Glutamatergic neuron (in vitro differentiated cells): Measurements from ENCODE around the gene TIMP2. TPM values are rescaled to one million over a fixed set of nuclear protein-coding genes. Genes with fewer than 3 reads are reported as not detected.

Experiments
- DNase-seq: peaks from one replicate; pipeline ENCODE4 v3.0.0; 2022
- H3K27ac Mint-ChIP-seq: one replicate; pipeline ENCODE4 v1.8.0; 2020; ENCODE audit warnings: mild to moderate bottlenecking, mixed read lengths, inconsistent platforms; ENCODE audit not compliant: unreplicated experiment
- H3K27me3 Mint-ChIP-seq: one replicate; pipeline ENCODE4 v1.8.0; 2020; ENCODE audit warnings: mild to moderate bottlenecking, moderate library complexity, mixed read lengths, inconsistent platforms; ENCODE audit not compliant: unreplicated experiment
- H3K36me3 Mint-ChIP-seq: one replicate; pipeline ENCODE4 v1.8.0; 2020; ENCODE audit warnings: mild to moderate bottlenecking, mixed read lengths, inconsistent platforms; ENCODE audit not compliant: unreplicated experiment
- H3K4me1 Mint-ChIP-seq: one replicate; pipeline ENCODE4 v1.8.0; 2020; ENCODE audit warnings: mild to moderate bottlenecking, low read depth, mixed read lengths, inconsistent platforms; ENCODE audit not compliant: unreplicated experiment
- H3K4me3 Mint-ChIP-seq: one replicate; pipeline ENCODE4 v1.8.0; 2020; ENCODE audit warnings: mild to moderate bottlenecking, mixed read lengths, inconsistent platforms; ENCODE audit not compliant: unreplicated experiment
- H3K9me3 Mint-ChIP-seq: one replicate; pipeline ENCODE4 v1.8.0; 2020; ENCODE audit warnings: mild to moderate bottlenecking, moderate library complexity, mixed read lengths, inconsistent platforms; ENCODE audit not compliant: unreplicated experiment
- CTCF ChIP-seq: fragments of 200-600 bp; sonication (generic); IDR thresholded peaks from one replicate; pipeline ENCODE4 v1.5.0; 2021; ENCODE audit not compliant: partially characterized antibody, unreplicated experiment
- total RNA-seq: library from RNA; stranded (reverse); fragmentation: NEBNext Ultra II Directional; extraction: Animal tissue kit (Norgen Biotek cat#: 25700); gene quantifications from one replicate; pipeline ENCODE4 v1.2.1, GENCODE V29; 2021; ENCODE audit not compliant: unreplicated experiment

The TIMP2 gene
- total RNA-seq, 1 donor from 2014 or later: 121 TPM

GRCh38 chr17:78840780-78841611, 84.2 kb downstream of the TIMP2 start, which contains the start of gene USP36:
USP36 (minus strand) TSS chr17:78840814; CDS start chr17:78836363, 4,451 bp downstream.
- H3K27ac Mint-ChIP-seq: peak within 1 kb of the TSS; percentile 90
- peaks cover 2% of the 10 kb centered on the region for H3K36me3 Mint-ChIP-seq
- no peak for TF ChIP-seq CTCF
- DNase-seq: peak; percentile 99
- peaks cover 7% of the 10 kb centered on the region for H3K9me3 Mint-ChIP-seq
- H3K4me3 Mint-ChIP-seq: peak within 1 kb of the TSS; percentile 90
- H3K27me3 Mint-ChIP-seq: no peaks in the 10 kb centered on the region
- H3K4me1 Mint-ChIP-seq: peaks cover 15% of the 10 kb centered on the region

GRCh38 chr17:78840530-78840779, 84.7 kb downstream of the TIMP2 start:
- DNase-seq: no peak
- TF ChIP-seq CTCF: no peak
- Mint-ChIP-seq H3K9me3 (peaks cover 7% of the 10 kb centered on the region), H3K27ac (no peak overlapping the region), H3K36me3 (peaks cover 6% of the 10 kb centered on the region), H3K4me1 (peaks cover 15% of the 10 kb centered on the region), H3K27me3 (no peaks in the 10 kb centered on the region), H3K4me3 (peak overlapping the region; percentile 89)

GRCh38 chr17:78839762-78840529, 85.2 kb downstream of the TIMP2 start:
- TF ChIP-seq CTCF: no peak
- Mint-ChIP-seq H3K27me3 (no peaks in the 10 kb centered on the region), H3K4me1 (peaks cover 15% of the 10 kb centered on the region), H3K36me3 (peaks cover 6% of the 10 kb centered on the region), H3K4me3 (peak overlapping the region; percentile 90), H3K9me3 (peaks cover 7% of the 10 kb centered on the region), H3K27ac (peak overlapping the region; percentile 78)
- DNase-seq: peak; percentile 46

- Mint-ChIP-seq H3K36me3 (peaks cover 6% of the 10 kb centered on the region), H3K27ac (peak overlapping the region; percentile 78), H3K9me3 (peaks cover 7% of the 10 kb centered on the region), H3K4me3 (peak overlapping the region; percentile 90), H3K4me1 (peaks cover 15% of the 10 kb centered on the region), H3K27me3 (no peaks in the 10 kb centered on the region)
- no peak for TF ChIP-seq CTCF
- no peak for DNase-seq
Observed at GRCh38 chr17:78839235-78839761, 85.9 kb downstream of the TIMP2 start.
